HCT116 (cell line): ENCODE results near the gene PLXNC1. TPM values are rescaled to one million over a fixed set of nuclear protein-coding genes. Genes with fewer than 3 reads are reported as not detected.

Experiments used
- ATAC-seq: fragments of 200-7000 bp; cut with Tn5 transposase; 2 replicates; pipeline ENCODE4 v1.9.1; 2020; ENCODE audit warnings: mild to moderate bottlenecking, moderate library complexity
- BruUV-seq: library from RNA; stranded (reverse); fragments of 400-500 nt; replicated peaks from 2 replicates; lab custom pipeline; 2021; lab: Mats Ljungman, UMichigan
- CTCF ChIA-PET: fragments of 300-600 bp; sonication (Branson Sonifier 250); formaldehyde crosslinking; loops from one replicate; lab custom pipeline; 2021; ENCODE audit warnings: antibody characterized with exemption; lab: Charles Lee
- POLR2A ChIA-PET: fragments of 300-600, 350-600 bp; sonication (Branson Sonifier 250); formaldehyde crosslinking; loops from one replicate; lab custom pipeline; 2021; ENCODE audit warnings: antibody characterized with exemption; lab: Charles Lee
- RAD21 ChIA-PET, 2 experiments: fragments of 300-600 bp; sonication (Branson Sonifier 250); formaldehyde crosslinking; loops; one replicate each; lab custom pipeline; 2023; ENCODE audit warnings: low total read pairs in 2 of 2; ENCODE audit not compliant: uncharacterized antibody in 2 of 2, unreplicated experiment in 2 of 2, low non-redundant PET in 1 of 2; lab: Charles Lee
- DNase-seq: peaks from one replicate; pipeline ENCODE4 v3.0.0-alpha.2; 2010; ENCODE audit warnings: low read depth, low spot score
- H2AFZ ChIP-seq: fragments of 200-600 bp; shearing (Covaris generic), sonication (generic); 2 replicates; pipeline ENCODE4 v1.6.1; 2017; ENCODE audit warnings: low read depth, mixed run types, mixed read lengths, antibody characterized with exemption, low read length; ENCODE audit not compliant: poor library complexity, severe bottlenecking
- H3K27ac ChIP-seq: 2 replicates; pipeline ENCODE4 v1.5.1; 2012; ENCODE audit warnings: low read depth, low read length
- H3K27me3 ChIP-seq: fragments of 200-600 bp; sonication (generic); 2 replicates; pipeline ENCODE4 v1.6.1; 2016; ENCODE audit warnings: mixed run types, low read length, mixed read lengths; ENCODE audit not compliant: insufficient read depth
- H3K36me3 ChIP-seq, 2 experiments: fragments of 200-500 bp in 1 of 2; fragments of 200-600 bp in 1 of 2; sonication (Bioruptor generic) in 1 of 2; sonication (generic) in 1 of 2; 2 replicates each; pipeline versions ENCODE4 v1.5.1 to v1.6.1; 2014 to 2016; ENCODE audit warnings: low read length in 2 of 2, inconsistent platforms in 1 of 2, mixed read lengths in 1 of 2, mixed run types in 1 of 2; ENCODE audit not compliant: insufficient read depth in 2 of 2, control insufficient read depth in 1 of 2
- H3K4me1 ChIP-seq, 2 experiments: fragments of 200-600 bp in 1 of 2; sonication (generic) in 1 of 2; 2 replicates each; pipeline versions ENCODE4 v1.5.1 to v1.6.1; 2012 to 2017; ENCODE audit warnings: low read length in 2 of 2, inconsistent platforms in 1 of 2, mild to moderate bottlenecking in 1 of 2, mixed read lengths in 1 of 2, mixed run types in 1 of 2, moderate library complexity in 1 of 2; ENCODE audit not compliant: insufficient read depth in 2 of 2, control insufficient read depth in 1 of 2
- H3K4me2 ChIP-seq: fragments of 200-600 bp; sonication (generic); 2 replicates; pipeline ENCODE4 v1.6.1; 2017; ENCODE audit warnings: mixed run types, low read length, mixed read lengths
- H3K4me3 ChIP-seq, 2 experiments: fragments of 200-600 bp in 1 of 2; sonication (generic) in 1 of 2; replicated peaks in 1 of 2; 2 replicates each; pipeline ENCODE4 v1.5.1; 2011 to 2016; ENCODE audit warnings: low read length in 2 of 2, control low read depth in 1 of 2, low read depth in 1 of 2, mild to moderate bottlenecking in 1 of 2, mixed read lengths in 1 of 2, mixed run types in 1 of 2
- H3K79me2 ChIP-seq: fragments of 200-600 bp; sonication (generic); 2 replicates; pipeline ENCODE4 v1.6.1; 2017; ENCODE audit warnings: mild to moderate bottlenecking, mixed run types, low read length, moderate library complexity, mixed read lengths; ENCODE audit not compliant: insufficient read depth
- H3K9ac ChIP-seq: fragments of 200-600 bp; sonication (generic); 2 replicates; pipeline ENCODE4 v1.6.1; 2016; ENCODE audit warnings: low read length, mixed read lengths
- H3K9me2 ChIP-seq: fragments of 200-600 bp; sonication (generic), shearing (Covaris generic); 2 replicates; pipeline ENCODE4 v1.6.1; 2017; ENCODE audit warnings: mixed run types, mild to moderate bottlenecking, moderate library complexity; ENCODE audit not compliant: insufficient read depth
- H3K9me3 ChIP-seq, 2 experiments: fragments of 200-500 bp in 1 of 2; fragments of 200-600 bp in 1 of 2; sonication (Bioruptor generic) in 1 of 2; sonication (generic) in 1 of 2; 2 replicates each; pipeline ENCODE4 v1.6.1; 2014 to 2017; ENCODE audit warnings: low read length in 2 of 2, mixed read lengths in 2 of 2, inconsistent platforms in 1 of 2, low read depth in 1 of 2, mild to moderate bottlenecking in 1 of 2, mixed run types in 1 of 2, moderate library complexity in 1 of 2; ENCODE audit not compliant: control insufficient read depth in 1 of 2, insufficient read depth in 1 of 2
- H4K20me1 ChIP-seq: fragments of 200-600 bp; sonication (generic), shearing (Covaris generic); 2 replicates; pipeline ENCODE4 v1.6.1; 2017; ENCODE audit warnings: mixed run types, mild to moderate bottlenecking, moderate library complexity; ENCODE audit not compliant: insufficient read depth
- ATF3 ChIP-seq: IDR thresholded peaks from 2 replicates; pipeline ENCODE4 v1.6.1; 2012
- CTCF ChIP-seq, 3 experiments: fragments of 200-600 bp in 1 of 3; sonication (generic) in 1 of 3; IDR thresholded peaks in 2 of 3; conservative IDR thresholded peaks in 1 of 3; 2 replicates each; pipeline ENCODE4 v1.5.1; 2012 to 2017; ENCODE audit warnings: low read depth in 2 of 3, low read length in 2 of 3, antibody characterized with exemption in 1 of 3, borderline replicate concordance in 1 of 3, control low read depth in 1 of 3, mild to moderate bottlenecking in 1 of 3, mixed read lengths in 1 of 3, mixed run types in 1 of 3, moderate library complexity in 1 of 3; ENCODE audit not compliant: insufficient read depth in 1 of 3
- EGR1 ChIP-seq: IDR thresholded peaks from 2 replicates; pipeline ENCODE4 v1.6.1; 2012; ENCODE audit warnings: low read depth
- ELF1 ChIP-seq: IDR thresholded peaks from 2 replicates; pipeline ENCODE4 v1.6.1; 2012; ENCODE audit warnings: low read depth, borderline replicate concordance
- EZH2phosphoT487 ChIP-seq: fragments of 200-600 bp; IDR thresholded peaks from 2 replicates; pipeline ENCODE4 v1.6.1; 2018; ENCODE audit warnings: antibody characterized with exemption, borderline replicate concordance
- FOSL1 ChIP-seq: IDR thresholded peaks from 2 replicates; pipeline ENCODE4 v1.6.1; 2012; ENCODE audit warnings: low read depth
- MAX ChIP-seq: IDR thresholded peaks from 2 replicates; pipeline ENCODE4 v1.6.1; 2012
- POLR2A ChIP-seq: IDR thresholded peaks from 2 replicates; pipeline ENCODE4 v1.7.0; 2011; ENCODE audit warnings: borderline replicate concordance; ENCODE audit not compliant: insufficient read depth, insufficient read length; ENCODE audit errors: extremely low read depth
- POLR2AphosphoS5 ChIP-seq: IDR thresholded peaks from 2 replicates; pipeline ENCODE4 v1.6.1; 2011; ENCODE audit warnings: mild to moderate bottlenecking, low read depth, low read length, moderate library complexity
- RAD21 ChIP-seq: IDR thresholded peaks from 2 replicates; pipeline ENCODE4 v1.6.1; 2012; ENCODE audit warnings: low read depth, mild to moderate bottlenecking
- SP1 ChIP-seq: IDR thresholded peaks from 2 replicates; pipeline ENCODE4 v1.6.1; 2012; ENCODE audit warnings: low read depth
- SRF ChIP-seq: IDR thresholded peaks from 2 replicates; pipeline ENCODE4 v1.6.1; 2012; ENCODE audit warnings: low read depth
- YY1 ChIP-seq: IDR thresholded peaks from 2 replicates; pipeline ENCODE4 v1.6.1; 2011; ENCODE audit warnings: low read length, low read depth, moderate library complexity, mild to moderate bottlenecking; ENCODE audit not compliant: insufficient replicate concordance; ENCODE audit errors: extremely low read depth
- ZBTB33 ChIP-seq: IDR thresholded peaks from 2 replicates; pipeline ENCODE4 v1.6.1; 2011; ENCODE audit warnings: mild to moderate bottlenecking, low read length, moderate library complexity; ENCODE audit not compliant: insufficient replicate concordance; ENCODE audit errors: extremely low read depth
- ZFX ChIP-seq: fragments of 450-650 bp; IDR thresholded peaks from 2 replicates; pipeline ENCODE4 v1.6.1; 2017
- intact Hi-C: fragments of 100-400 bp; cut with micrococcal nuclease; formaldehyde crosslinking; loops from 2 replicates; pipeline ENCODE4 v1.10.0; 2022
- total RNA-seq: library from RNA; stranded (reverse); gene quantifications from one replicate; pipeline ENCODE4 v1.2.1, GENCODE V29; 2021; ENCODE audit not compliant: unreplicated experiment

Gene PLXNC1
- total RNA-seq, 1 experiment from 2014 or later: 0.25 TPM

- H3K9me3 ChIP-seq: no peaks in the 10 kb centered on the region
- BruUV-seq: no TSS peak
- POLR2A ChIA-PET: no interaction called here
- no peak for DNase-seq
- H3K79me2 ChIP-seq: no peaks in the 10 kb centered on the region
- H3K4me2 ChIP-seq: no peak overlapping the region
- H4K20me1 ChIP-seq: no peaks in the 10 kb centered on the region
- no peak overlapping the region for H3K27ac ChIP-seq
- H3K9ac ChIP-seq: no peak overlapping the region
- no peaks in the 10 kb centered on the region for H3K27me3 ChIP-seq
- intact Hi-C loops: no loop called here
- no peak for ATAC-seq
- no peaks in the 10 kb centered on the region for H3K36me3 ChIP-seq
- H2AFZ ChIP-seq: no peak overlapping the region
- RAD21 ChIA-PET: no interaction called here
- TF ChIP-seq SRF (no peak), ZBTB33 (no peak), MAX (no peak), ELF1 (no peak), FOSL1 (no peak), ATF3 (no peak), EGR1 (no peak), POLR2A (no peak), ZFX (no peak)
- H3K9me2 ChIP-seq: no peaks in the 10 kb centered on the region
- CTCF ChIA-PET: no interaction called here
- no peaks in the 10 kb centered on the region for H3K4me1 ChIP-seq
- H3K4me3 ChIP-seq: no peak overlapping the region
These were observed 42.6 kb downstream of the PLXNC1 start for GRCh38 chr12:94191023-94191422.

GRCh38 chr12:94191811-94192210, 43.4 kb downstream of the PLXNC1 start:
- no peak for ATAC-seq
- CTCF ChIA-PET: no interaction called here
- intact Hi-C loops: no loop called here
- TF ChIP-seq MAX (no peak), EGR1 (no peak), EZH2phosphoT487 (no peak), CTCF (IDR thresholded peaks at IDR 0.05 in 2 of 3, conservative IDR thresholded peaks at IDR 0.05 in 1 of 3; ENCODE audit: borderline replicate concordance in 1 of 3, insufficient read depth in 1 of 3, low read depth in 2 of 3, low read length in 2 of 3) (no peak), ELF1 (no peak), ZFX (no peak), YY1 (no peak), FOSL1 (no peak), SP1 (no peak), RAD21 (no peak), POLR2AphosphoS5 (no peak)

More at GRCh38 chr12:94191811-94192210, 43.4 kb downstream of the PLXNC1 start:
- ChIA-PET RAD21 (no interaction called here), POLR2A (no interaction called here)
- no peaks in the 10 kb centered on the region for H4K20me1 ChIP-seq
- H3K27ac ChIP-seq: no peak overlapping the region
- H3K4me2 ChIP-seq: no peak overlapping the region
- H3K79me2 ChIP-seq: no peaks in the 10 kb centered on the region
- H3K9me3 ChIP-seq: no peaks in the 10 kb centered on the region
- no peak for DNase-seq
- no peaks in the 10 kb centered on the region for H3K4me1 ChIP-seq
- no TSS peak for BruUV-seq
- H2AFZ ChIP-seq: no peak overlapping the region
- H3K4me3 ChIP-seq: no peak overlapping the region
- H3K9me2 ChIP-seq: no peaks in the 10 kb centered on the region
- H3K36me3 ChIP-seq: no peaks in the 10 kb centered on the region
- H3K27me3 ChIP-seq: no peaks in the 10 kb centered on the region
- H3K9ac ChIP-seq: no peak overlapping the region
